Parathyroid adenoma (tissue), 2 donors: ENCODE measurements around the gene ADORA3.

ENCODE experiments used
- H2AFZ ChIP-seq: fragments of 300-600 bp; sonication (generic); one replicate; pipeline ENCODE4 v1.7.0; 2017; ENCODE audit warnings: antibody characterized with exemption, mild to moderate bottlenecking
- H3K27ac ChIP-seq: fragments of 300-600 bp; sonication (generic); one replicate; pipeline ENCODE4 v1.7.0; 2017
- H3K27me3 ChIP-seq: fragments of 300-600 bp; sonication (generic); one replicate; pipeline ENCODE4 v1.7.0; 2017; ENCODE audit warnings: low read length; ENCODE audit not compliant: control insufficient read depth, insufficient read depth
- H3K36me3 ChIP-seq: fragments of 300-600 bp; sonication (generic); one replicate; pipeline ENCODE4 v1.7.0; 2017; ENCODE audit warnings: low read length; ENCODE audit not compliant: control insufficient read depth, insufficient read depth
- H3K4me1 ChIP-seq: fragments of 300-600 bp; sonication (generic); one replicate; pipeline ENCODE4 v1.7.0; 2017; ENCODE audit warnings: control low read depth
- H3K4me2 ChIP-seq: fragments of 300-600 bp; sonication (generic); one replicate; pipeline ENCODE4 v1.7.0; 2017; ENCODE audit warnings: low read length
- H3K4me3 ChIP-seq: fragments of 300-600 bp; sonication (generic); one replicate; pipeline ENCODE4 v1.7.0; 2017; ENCODE audit warnings: low read depth, low read length
- H3K79me2 ChIP-seq: fragments of 300-600 bp; sonication (generic); one replicate; pipeline ENCODE4 v1.7.0; 2017; ENCODE audit warnings: control low read depth
- H3K9ac ChIP-seq: fragments of 300-600 bp; sonication (generic); one replicate; pipeline ENCODE4 v1.7.0; 2017; ENCODE audit warnings: mild to moderate bottlenecking
- H3K9me3 ChIP-seq: fragments of 300-600 bp; sonication (generic); one replicate; pipeline ENCODE4 v1.7.0; 2017; ENCODE audit warnings: low read length; ENCODE audit not compliant: control insufficient read depth
- CTCF ChIP-seq: fragments of 300-600 bp; sonication (generic); IDR thresholded peaks from one replicate; pipeline ENCODE4 v1.7.0; 2017; ENCODE audit warnings: antibody characterized with exemption, mild to moderate bottlenecking
- donor health status: primary hyperparathyroidism.

ADORA3 gene

GRCh38 chr1:111491070-111491469 is 12.4 kb downstream of the ADORA3 start:
- Histone ChIP-seq H2AFZ (no peak overlapping the region), H3K4me1 (no peaks in the 10 kb centered on the region), H3K27me3 (no peaks in the 10 kb centered on the region), H3K27ac (no peak overlapping the region), H3K9ac (no peak overlapping the region), H3K9me3 (no peaks in the 10 kb centered on the region), H3K36me3 (no peaks in the 10 kb centered on the region), H3K4me2 (no peak overlapping the region), H3K79me2 (no peaks in the 10 kb centered on the region), H3K4me3 (no peak overlapping the region)
- no peak for TF ChIP-seq CTCF

GRCh38 chr1:111490220-111490619 is 13.2 kb downstream of the ADORA3 start:
- Histone ChIP-seq H3K79me2 (no peaks in the 10 kb centered on the region), H3K4me1 (no peaks in the 10 kb centered on the region), H3K9ac (no peak overlapping the region), H3K36me3 (no peaks in the 10 kb centered on the region), H3K27me3 (no peaks in the 10 kb centered on the region), H3K4me2 (no peak overlapping the region), H3K27ac (no peak overlapping the region), H3K9me3 (no peaks in the 10 kb centered on the region), H3K4me3 (no peak overlapping the region), H2AFZ (no peak overlapping the region)
- TF ChIP-seq CTCF: no peak

DNA sequence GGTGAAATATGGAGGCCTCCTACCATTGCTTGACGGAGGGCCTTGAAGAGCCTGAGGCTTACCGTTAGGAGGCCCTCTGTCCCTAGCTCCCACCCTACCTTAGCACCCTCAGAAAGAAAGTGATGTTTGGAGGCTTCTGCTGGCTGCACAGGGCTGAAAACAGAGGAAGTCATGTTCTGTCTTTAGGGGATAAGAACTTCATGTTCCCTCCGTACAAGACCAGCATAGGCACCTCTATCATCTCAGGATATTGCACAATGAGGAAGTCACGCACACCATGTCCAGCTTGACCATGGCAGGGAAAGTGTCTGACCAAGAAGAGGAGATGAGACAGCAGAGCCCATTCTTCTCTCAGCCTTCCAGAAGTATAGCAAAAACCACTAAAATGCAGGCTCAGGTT is 13.8 kb downstream of the ADORA3 start:
- Histone ChIP-seq H3K4me3 (no peak overlapping the region), H3K9ac (no peak overlapping the region), H3K4me2 (no peak overlapping the region), H3K27ac (no peak overlapping the region), H2AFZ (no peak overlapping the region), H3K9me3 (no peaks in the 10 kb centered on the region), H3K4me1 (no peaks in the 10 kb centered on the region), H3K36me3 (no peaks in the 10 kb centered on the region), H3K27me3 (no peaks in the 10 kb centered on the region), H3K79me2 (no peaks in the 10 kb centered on the region)
- TF ChIP-seq CTCF: no peak

DNA sequence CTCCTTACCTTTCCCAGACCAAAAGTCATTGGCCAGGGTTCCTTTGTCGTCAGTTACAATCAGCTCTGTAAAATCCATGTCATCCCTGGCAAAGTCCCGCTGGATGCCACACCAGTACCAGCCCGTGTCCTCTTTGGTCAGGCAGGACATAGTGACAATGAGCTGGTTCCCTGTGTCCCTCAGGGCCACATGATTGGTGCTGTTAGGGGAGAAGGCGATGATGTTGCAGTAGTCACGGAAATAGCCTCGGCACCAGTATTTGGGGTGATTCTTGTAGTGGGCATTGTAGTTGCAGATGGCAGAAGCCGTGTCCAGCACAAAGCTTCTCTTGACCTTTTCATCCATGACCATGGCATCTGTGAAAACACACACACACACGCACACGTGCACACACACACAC is 14.8 kb downstream of the ADORA3 start:
- Histone ChIP-seq H3K36me3 (no peaks in the 10 kb centered on the region), H3K9ac (no peak overlapping the region), H3K4me3 (no peak overlapping the region)

More for the DNA sequence above, 14.8 kb downstream of the ADORA3 start:
- Histone ChIP-seq H3K27ac (no peak overlapping the region), H2AFZ (no peak overlapping the region), H3K4me1 (no peaks in the 10 kb centered on the region), H3K4me2 (no peak overlapping the region), H3K79me2 (no peaks in the 10 kb centered on the region), H3K27me3 (no peaks in the 10 kb centered on the region), H3K9me3 (no peaks in the 10 kb centered on the region)
- TF ChIP-seq CTCF: no peak
